Measurements from ENCODE around the gene PPP1R2. TPM values are rescaled to one million over a fixed set of nuclear protein-coding genes. Genes with fewer than 3 reads are reported as not detected.
A peak's percentile ranks its signal among the peaks of the same experiment; 100 is the strongest.
"Not testable (repeated sequence)": the region's sequence is repeated elsewhere in the genome, so short reads cannot be mapped to it uniquely, and the experiment has no call there.

The PPP1R2 gene
- 76.3 TPM for total RNA-seq

DNA sequence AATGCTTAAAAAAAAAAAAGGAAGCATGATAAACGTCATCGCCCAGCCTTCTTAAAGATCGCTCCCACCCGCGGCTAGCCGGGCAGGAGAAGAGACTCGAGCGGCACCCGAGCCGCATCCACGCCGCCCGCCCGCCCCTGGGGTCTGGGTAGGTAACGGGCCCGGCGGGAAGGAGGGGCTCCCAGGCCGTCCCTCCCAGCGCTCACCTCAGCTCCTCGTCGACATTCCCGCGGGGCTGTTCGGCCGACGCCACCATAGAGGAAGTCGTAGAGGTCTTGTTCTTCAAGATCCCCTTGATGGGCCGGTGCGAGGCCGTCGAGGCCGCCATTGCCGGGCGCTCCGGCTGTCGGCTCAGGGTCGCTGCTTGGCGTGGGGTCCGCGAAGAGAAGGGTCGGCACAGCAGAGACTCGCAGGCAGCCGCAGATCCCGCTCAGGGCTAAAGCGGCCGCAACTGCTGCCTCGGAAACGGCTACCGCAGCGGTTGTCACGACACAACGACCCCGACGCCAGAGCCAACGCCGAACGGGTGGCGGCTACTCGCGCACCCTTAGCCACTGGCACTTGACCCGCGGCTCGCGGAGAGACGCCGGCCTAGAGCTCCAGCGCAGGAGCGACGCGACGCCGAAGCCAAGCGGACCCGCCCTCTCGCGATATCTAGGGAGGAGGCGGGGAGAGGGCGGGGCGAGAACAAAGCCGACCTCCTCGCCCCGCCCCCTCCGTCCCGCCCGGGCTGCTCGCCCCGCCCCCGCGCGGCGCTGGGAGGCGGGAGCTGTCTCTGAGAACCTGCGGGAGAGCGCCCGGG, at the start of gene PPP1R2:
Gene PPP1R2, minus strand, starts transcription at position 628 of the 802 bp plus-strand sequence. Its CDS starts 300 bp downstream, at position 328.
- DNase-seq = peak; percentile 90

DNA sequence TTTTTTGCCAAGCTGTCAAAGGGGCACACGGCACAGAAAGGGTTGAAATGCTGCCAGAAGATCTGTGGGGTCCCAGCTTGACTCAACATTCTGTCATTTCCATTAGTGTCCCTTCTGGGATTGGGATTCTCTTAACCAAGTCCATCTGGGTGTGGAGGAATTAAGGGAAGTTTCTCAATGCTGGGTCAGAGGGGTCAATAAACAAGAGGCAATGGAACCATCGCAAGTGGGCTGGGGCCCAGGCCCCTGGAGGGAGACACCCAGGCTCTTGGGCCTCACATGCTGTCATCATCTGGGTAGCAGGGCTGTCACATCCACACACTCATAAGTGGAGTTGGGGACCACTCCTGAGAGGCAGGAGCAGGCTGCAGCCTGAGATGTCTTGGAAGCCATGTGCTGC, 48.7 kb upstream of the PPP1R2 start:
- no peak for DNase-seq

DNA sequence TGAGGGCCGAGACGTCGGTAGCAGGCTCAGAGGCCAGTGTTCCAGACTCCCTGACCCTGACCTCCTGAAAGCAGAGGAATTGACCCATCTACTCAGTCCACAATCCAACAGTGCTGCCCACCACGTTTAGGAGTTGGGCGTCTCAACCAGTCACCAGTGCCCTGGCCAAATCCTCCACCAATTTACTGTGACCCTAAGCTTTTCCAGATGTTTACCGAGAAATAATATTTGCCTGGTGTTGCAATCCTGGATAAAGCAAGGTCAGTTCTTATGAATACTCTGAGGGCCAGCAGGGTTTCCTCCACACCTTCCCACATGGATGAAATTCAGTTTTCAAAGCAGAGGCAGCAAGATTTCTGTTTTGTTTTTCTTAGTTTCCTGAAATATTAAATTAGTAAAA, 48.1 kb upstream of the PPP1R2 start:
- DNase-seq = no peak

DNA sequence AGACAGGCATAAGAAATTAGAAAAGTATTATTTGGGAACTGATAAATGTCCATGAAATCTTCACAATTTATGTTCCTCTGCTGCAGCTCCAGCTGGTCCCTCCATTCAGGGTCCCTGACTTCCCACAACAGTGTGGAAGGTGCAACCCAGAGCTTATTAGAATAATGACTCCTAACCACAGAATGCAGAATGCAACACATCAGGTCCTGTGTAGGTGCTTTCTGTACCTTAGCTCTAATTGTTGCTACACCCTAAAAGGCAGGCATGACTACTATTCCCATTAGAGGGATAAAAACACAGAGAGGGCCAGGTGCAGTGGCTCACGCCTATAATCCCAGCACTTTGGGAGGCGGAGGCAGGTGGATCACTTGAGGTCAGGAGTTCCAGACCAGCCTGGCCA, 47.3 kb upstream of the PPP1R2 start:
- DNase-seq = not testable (repeated sequence)

DNA sequence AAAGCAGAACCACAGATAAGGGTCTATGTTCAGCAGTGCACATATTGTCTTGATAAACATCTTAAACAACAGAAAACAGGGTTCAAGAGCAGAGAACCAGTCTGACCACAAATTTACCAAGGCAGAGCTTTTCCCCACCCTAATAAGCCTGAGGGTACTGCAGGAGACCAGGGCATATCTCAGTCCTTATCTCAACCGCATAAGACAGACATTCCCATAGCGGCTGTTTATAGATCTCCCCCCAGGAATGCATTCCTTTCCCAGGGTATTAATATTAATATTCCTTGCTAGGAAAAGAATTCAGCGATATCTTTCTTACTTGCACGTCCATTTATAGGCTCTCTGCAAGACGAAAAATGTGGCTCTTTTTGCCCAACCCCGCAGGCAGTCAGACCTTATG, 46.7 kb upstream of the PPP1R2 start:
- DNase-seq = not testable (repeated sequence)

DNA sequence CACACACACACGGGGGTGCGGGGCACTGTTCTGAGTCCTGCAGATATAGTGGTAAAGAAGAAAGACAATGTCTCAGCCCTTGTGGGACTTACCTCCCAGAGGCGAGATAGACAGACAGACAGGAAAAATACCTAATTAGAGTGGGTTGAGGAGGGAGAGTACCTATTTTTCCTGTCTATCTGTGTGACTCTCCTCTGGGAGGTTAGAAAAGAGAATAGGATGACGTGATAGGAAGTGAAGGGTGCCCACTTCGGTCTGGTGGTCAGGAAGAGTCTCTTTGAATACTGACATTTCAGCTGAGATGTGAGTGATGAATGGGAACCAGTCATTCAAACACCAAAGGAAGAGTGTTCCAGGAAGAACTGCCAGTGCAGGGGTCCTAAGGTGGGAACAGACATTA, 44.7 kb upstream of the PPP1R2 start:
- no peak for DNase-seq

DNA sequence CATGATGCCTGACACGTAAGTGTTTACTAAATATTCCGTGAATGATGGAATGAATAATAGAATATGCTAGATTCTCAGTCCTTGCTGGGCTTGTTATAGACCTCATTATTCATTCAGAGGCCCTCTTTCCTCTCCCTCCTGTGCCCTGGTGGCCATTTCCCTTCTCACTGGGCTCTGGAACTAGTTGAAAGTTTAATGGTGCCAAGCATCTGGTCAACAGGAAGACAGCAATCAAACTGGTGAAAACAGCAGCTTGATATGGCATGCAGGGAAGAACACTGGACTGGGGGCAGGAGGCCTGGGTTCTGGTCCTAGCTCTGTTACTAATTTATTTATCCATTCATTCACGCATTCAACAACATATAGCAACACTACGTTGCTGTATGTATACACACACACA, 44.3 kb upstream of the PPP1R2 start:
- DNase-seq = no peak

DNA sequence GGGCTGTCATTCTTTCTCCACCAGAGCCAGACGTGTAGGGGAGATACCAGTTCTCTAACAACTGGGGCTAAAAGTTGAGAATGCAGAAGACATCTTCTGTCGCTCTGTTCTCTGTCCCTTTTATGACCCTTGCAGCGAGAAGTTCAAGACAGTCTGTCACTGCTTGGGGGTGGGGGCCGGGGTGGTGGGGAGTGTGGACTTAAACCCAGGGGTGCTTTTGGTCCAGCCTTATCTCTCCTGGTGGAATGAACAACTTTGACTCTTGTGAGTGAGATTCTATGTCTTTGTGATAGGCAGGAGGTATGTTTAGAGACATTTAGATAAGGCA, 41.4 kb upstream of the PPP1R2 start:
- DNase-seq = no peak

DNA sequence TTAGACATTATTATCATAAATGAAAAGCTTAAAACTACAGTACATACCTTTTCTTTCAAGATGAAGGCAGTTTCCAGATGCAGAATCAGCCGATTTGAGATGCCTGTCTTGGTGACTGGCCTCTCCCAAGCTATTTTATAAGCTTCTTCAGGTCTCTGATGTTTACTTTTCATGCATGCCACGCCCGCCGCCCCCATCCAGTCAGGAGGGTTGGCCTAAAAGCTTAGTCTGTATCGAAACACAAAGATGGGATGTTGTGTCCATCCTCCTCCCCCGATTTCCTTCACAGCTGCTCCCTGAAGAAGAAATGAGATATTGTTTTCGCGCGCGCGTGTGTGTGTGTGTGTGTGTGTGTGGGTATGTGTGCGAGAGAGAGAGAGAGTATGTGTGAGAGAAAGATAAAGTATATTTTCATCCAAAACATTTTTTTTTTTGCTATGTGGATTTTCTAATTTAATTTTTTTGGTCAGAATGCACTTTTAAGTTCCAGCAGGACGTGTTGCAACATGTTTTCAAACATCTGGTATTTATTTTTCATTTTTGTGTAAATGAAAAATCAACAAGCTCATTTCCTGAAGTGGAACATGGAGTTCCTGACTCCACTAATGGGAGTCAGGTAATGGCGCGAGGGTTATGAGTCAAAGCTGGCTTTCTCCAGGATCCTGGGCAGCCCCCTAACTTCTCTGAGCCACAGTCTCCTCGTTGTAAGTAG, 40.9 kb upstream of the PPP1R2 start, which contains the start of gene APOD:
Gene APOD, minus strand, starts transcription at position 110 of the 712 bp plus-strand sequence. CDS start 4,479 bp downstream, outside the sequence.
- DNase-seq = peak; percentile 48

DNA sequence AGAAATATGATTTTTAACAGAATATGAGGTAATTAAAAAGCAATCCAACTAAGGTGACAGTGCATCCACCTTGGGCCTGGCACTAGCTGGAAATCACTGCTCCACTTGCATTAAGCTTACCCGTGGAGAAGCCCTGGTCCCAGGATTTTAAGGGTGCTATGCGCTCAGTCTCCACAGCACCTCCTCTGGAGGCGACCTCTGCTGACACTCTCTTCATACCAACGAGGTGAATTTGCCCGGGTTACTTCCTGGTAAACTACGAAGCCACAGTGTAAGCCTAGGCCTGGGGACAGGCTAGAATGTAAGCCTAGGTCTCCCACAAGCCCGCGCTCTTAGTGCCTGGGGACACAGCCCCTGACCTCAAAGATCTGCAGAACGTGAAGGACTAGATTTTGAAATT, 39.8 kb upstream of the PPP1R2 start:
- no peak for DNase-seq

DNA sequence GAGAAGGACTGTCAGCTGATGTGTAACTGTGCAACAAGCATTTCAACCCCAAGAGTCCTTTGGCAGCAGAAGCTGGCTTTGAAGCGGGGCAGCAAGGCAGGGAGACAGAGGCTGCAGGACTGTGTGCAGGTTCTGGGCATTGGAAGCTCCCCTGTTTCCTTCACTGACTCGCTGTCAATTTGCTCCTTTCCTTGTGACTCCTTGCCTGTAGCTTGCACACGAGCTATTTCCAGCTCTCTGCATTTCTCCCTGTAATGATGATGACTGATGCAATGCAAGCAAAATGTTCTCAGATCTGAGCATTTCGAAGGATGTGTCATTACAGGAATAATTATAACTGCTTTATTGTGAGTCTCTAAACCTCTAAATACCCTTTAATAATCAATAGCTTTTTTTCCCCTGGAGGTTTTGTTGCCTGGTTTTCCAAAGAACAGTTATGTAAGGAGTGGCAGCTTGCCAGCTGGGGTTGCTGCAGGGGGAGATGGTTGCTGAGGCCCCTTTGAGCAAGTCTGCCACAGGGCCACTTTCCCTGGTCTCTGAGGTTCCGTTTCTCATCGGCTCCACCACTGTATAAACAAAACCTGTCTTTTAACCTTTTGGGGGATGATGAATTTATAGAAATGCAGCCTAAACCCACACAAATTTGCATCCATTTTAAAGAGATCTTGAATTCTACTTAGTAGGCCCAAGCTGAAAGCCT, 37.8 kb upstream of the PPP1R2 start:
- peak; percentile 14 for DNase-seq

DNA sequence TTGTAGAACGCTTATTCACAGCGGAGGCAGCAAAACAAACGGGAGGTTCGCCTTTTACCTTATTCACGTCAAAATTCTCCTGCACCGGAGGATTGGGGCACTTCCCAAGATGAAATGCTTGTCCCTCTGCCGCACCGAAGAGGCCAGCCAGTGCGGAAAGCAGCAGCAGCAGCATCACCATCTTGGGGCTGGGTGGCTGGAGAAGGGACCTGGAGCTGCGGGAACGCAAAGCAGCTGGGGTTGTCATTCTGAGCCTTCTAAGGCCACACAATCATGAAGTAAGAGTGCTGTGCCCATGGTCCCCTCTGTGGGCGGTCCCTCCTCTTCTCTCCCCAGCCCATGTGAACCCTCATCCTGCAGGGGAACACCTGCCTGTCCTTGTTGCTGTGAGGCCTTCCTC, 36.2 kb upstream of the PPP1R2 start:
- DNase-seq = no peak

DNA sequence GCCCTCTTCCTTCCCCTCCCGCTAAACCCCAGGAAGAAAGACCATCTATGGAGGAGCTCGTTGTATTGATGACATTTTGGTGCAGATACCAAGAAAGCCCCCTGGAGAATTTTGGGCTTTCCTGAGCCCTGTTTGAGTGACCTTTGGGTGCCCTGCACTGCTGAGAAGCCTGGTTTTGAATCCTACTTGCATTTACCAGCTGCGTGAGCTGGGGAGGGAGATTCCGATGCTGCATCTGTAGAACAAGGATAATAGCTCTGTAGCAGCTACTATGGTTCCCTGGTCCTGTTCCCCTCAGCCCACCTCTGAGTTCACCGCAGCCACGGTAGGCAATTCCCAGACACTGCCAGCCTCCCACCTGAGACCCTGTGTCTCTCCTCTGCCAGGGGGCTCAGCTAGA, 35.4 kb upstream of the PPP1R2 start:
- no peak for DNase-seq

DNA sequence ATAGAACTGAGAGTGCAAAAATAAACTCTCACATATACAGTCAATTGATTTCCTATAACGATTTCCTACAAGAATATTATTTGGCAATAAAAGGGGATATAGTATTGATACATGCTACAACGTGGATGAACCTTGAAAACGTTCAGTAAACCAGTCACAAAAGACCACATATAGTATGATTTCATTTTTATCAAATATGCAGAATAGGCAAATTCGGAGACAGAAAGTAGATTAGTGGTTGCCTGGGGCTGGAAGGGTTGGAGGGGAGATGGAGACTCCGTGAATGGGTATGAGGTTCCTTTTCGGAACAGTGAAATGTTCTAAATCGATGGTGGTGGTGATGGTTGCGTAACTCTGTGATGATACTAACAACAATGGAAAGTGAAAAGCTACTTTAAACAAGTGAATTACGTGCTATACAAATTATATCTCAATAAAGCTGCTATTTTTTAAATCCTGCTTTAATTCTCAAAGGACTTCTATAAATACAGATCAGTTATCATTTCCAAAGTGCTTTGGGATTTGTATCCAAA, 34.6 kb upstream of the PPP1R2 start:
- DNase-seq = no peak

DNA sequence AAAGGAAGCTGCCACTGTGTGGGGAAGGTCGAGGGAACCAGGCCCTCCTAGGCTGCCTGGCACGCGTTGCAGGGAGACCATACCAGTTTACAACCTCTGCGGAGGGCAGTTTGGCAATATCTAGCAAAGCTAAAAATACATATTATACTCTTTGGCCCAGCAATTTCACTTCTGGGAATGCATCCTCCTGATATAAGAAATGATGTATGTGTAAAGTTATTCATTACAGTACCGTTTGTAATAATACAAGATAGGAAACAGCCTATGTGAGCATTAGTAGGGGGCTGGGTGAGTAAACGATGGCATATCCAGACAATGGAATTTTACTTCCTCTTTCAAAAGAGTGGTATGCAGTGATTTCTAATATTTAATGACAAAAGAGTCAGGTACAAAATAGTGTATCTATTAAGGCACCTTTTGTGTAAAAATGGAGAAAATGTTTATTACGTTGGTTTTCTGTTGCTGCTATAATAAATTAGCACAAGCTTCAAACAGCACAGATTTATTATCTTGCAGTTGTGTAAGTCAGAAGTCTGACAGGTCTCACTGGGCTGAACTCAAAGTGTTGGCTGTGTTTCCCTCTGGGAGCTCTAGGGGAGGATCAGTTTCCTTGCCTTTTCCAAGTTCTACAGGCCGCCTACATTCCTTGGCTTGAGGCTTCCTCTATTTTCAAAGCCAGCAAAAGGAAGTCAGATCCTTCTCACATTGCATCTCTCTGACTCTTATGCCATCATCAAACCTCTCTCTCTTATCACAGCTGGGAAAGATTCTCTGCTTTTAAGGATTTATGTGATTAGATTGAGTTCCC, 31.6 kb upstream of the PPP1R2 start:
- DNase-seq = no peak

DNA sequence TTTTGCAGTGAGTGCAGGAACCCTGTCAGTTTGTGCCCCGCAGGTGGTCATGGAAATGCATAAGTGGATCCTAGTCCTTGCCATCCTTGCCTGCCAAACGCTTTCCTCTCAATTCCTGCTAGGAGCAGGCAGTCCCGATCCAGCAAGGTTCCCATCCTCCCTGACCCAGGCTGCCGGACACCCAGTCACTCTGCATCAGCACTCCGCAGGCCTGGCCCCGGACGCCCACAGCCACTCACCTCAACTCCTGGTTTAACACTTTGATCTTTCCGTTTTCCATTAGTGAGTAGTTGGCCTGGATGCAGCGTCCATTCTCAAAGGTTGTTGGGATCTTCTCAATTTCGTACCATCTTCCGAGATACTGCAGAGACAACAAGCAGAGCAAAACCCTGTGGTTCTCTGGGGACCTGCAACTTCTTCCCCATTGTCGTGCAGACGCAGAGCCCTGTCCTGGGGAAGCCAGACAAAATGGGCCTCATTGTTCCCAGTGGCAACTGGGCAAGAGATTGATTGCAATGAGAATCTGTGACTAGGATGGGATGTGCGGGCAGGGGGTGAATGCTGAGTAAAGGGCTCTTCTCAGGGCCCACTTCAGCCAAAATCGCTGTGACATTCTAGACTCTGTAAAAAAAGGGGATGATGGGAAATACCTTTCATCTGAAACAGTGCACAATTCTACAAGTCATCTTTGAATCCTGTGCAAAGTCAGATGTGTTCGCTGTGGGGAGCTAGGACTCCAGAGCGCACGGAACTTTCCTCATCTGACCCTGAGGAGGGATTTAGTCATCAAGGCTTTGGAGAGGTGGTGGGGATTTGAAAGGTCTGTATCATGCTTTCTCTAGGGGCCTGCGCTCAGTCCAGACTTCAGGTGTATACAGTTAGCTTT, 30.7 kb upstream of the PPP1R2 start:
- DNase-seq = no peak

DNA sequence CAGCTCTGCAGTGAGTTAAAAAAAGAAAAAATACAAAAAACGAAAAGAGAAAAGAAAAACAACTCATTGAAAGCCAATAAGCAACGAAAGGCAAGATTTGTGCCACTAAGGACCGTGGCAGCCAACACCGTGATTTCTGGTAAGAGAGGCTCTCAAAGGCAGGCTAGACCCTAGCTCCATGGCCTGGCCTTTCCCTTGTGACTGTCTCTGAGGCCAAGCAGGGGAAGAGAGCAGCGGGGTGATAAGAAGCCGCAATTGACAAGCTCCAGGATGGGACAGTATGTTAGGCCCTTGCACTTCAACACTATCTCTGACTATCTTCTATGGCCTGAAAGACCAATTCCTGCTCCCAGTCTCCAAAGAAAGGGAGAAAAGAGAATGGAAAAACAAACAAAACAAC, 28.2 kb upstream of the PPP1R2 start:
- no peak for DNase-seq

DNA sequence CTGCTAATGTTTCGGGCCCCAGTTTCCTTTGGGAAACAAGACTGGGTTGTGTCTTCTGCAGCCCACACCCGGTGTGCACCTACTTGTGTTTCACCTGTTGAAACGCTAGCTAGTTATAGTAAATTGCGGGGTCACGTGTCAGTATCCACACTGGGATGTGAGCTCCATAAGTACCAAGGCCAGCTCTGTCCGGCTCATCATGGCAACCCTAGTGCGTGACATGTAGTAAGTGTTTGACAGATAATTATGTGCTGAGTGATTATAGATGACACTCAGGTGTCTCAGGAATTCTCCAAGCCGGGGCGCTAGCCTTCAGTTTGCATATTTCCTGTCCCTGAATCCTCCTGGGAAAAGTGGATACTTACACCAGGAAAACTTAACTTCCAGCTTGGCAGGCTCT, 27.8 kb upstream of the PPP1R2 start:
- no peak for DNase-seq

DNA sequence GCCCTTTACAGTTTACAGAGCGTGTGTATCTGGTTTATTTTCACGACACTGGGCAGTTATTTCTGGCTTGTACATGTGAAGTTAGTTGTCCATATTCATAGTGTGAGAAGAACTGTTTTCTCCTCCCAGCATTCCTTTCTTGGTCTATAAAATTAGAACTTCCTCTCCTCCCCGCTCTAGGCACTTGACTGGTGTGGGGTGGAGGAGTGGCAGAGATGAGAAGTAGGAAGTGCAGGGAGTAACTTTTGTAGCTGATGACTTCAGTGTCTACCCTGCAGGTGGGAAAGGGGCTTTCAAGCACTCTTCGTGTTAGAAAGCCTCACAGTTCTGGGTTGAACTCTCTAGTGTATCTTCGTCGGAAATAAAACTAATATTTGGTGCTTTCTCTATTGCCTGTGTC, 27.2 kb upstream of the PPP1R2 start:
- no peak for DNase-seq

DNA sequence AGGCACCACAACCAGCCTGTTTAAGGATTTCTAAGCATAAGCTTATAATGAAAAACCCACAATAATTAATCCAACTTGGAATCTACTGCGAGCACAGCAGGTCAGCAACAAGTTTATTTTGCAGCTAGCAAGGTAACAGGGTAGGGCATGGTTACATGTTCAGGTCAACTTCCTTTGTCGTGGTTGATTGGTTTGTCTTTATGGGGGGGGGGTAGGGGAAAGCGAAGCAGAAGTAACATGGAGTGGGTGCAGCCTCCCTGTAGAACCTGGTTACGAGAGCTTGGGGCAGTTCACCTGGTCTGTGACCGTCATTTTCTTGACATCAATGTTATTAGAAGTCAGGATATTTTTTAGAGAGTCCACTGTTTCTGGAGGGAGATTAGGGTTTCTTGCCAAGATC, 25.5 kb upstream of the PPP1R2 start:
- no peak for DNase-seq

DNA sequence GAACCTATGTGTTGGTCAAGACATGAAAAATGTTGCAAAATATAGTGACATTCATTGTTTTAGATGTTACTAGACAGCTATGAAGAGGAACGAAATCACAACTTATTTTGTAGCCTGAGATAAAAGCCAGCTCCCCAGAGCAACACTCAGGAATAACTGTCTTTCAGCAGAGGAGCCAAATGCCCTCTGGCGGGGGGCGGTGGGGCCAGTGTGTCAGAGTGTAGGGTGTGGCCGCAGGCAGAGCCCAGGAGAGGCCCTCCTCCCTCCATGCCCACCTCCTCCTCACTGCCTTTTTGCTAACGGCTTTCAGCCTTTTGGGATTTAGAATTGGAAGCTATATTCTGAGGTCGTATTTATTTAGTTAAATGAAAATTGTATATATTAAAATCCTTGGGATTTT, 23.7 kb upstream of the PPP1R2 start:
- no peak for DNase-seq

All from skin of body (tissue), 2 donors.